IPS-20b (cell line): Measurements from ENCODE around the gene TRIM10.

Experiments
- H3K27ac ChIP-seq: one replicate; pipeline ENCODE4 v1.5.1; 2013; ENCODE audit warnings: low read length
- H3K27me3 ChIP-seq: 2 replicates; pipeline ENCODE4 v1.6.1; 2013; ENCODE audit warnings: mild to moderate bottlenecking, low read length, inconsistent platforms; ENCODE audit not compliant: insufficient read depth
- H3K36me3 ChIP-seq: 2 replicates; pipeline ENCODE4 v1.6.1; 2013; ENCODE audit warnings: low read depth, mild to moderate bottlenecking, inconsistent platforms, low read length, moderate library complexity; ENCODE audit not compliant: insufficient read depth
- H3K4me1 ChIP-seq: 2 replicates; pipeline ENCODE4 v1.6.1; 2013; ENCODE audit warnings: mild to moderate bottlenecking, control low read depth, inconsistent platforms, low read length, moderate library complexity; ENCODE audit not compliant: insufficient read depth
- H3K4me3 ChIP-seq: 2 replicates; pipeline ENCODE4 v1.5.1; 2013; ENCODE audit warnings: mild to moderate bottlenecking, low read length, inconsistent platforms
- H3K9ac ChIP-seq: 2 replicates; pipeline ENCODE4 v1.6.1; 2013; ENCODE audit warnings: low read depth, mild to moderate bottlenecking, inconsistent platforms, low read length, moderate library complexity
- H3K9me3 ChIP-seq: 2 replicates; pipeline ENCODE4 v1.6.1; 2013; ENCODE audit warnings: mild to moderate bottlenecking, low read depth, low read length, inconsistent platforms; ENCODE audit not compliant: insufficient read depth

The TRIM10 gene

DNA sequence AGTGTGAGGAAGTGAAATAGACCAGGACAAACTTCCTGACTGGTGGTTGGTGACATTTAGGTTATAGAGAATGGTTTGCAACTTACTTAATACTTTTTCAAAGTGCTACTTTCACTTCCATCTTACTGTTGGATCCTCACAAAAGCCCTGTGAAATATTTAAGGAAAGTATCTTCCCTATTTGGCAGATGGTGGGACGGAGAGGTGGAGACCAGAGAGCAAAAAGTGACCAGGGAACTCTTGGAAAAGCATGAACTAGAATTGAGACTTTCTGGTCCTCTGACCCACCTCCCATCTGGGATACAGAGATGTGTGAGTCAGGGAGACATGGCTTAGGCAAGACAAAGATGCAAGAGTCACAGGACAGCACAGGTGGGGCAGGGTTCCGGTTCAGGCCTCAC lies 3.0 kb downstream of the TRIM10 start:
- no peak overlapping the region for H3K9ac ChIP-seq
- peaks cover 10% of the 10 kb centered on the region; the same call in 1 of the 2 replicates for H3K27me3 ChIP-seq
- H3K9me3 ChIP-seq: no peaks in the 10 kb centered on the region
- H3K27ac ChIP-seq: no peak overlapping the region
- no peak overlapping the region for H3K4me3 ChIP-seq
- H3K36me3 ChIP-seq: no peaks in the 10 kb centered on the region
- no peaks in the 10 kb centered on the region for H3K4me1 ChIP-seq

DNA sequence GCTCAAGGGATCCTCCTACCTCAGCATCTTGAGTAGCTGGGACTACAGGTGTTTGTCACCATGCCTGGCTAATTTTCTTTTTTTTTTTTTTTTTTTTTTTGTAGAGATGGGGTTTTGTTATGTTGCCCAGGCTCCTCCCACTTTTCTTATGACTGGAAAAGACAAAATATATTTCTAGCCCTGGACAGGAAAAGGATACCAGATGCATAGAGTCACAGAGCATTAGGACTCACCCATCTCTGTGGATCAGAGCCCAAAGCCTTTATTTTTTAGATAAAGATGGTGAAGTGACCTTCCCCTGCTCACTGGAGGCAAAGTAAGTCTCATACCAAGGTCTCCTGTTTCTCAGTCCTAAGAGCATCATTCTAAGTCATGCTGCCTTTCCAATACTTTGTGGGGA lies 3.4 kb downstream of the TRIM10 start:
- H3K27me3 ChIP-seq: peaks cover 10% of the 10 kb centered on the region; the same call in 1 of the 2 replicates
- no peak overlapping the region for H3K4me3 ChIP-seq

GRCh38 chr6:30156774-30157173 lies 4.2 kb downstream of the TRIM10 start:
- peaks cover 10% of the 10 kb centered on the region; the same call in 1 of the 2 replicates for H3K27me3 ChIP-seq
- H3K9me3 ChIP-seq: no peaks in the 10 kb centered on the region
- no peak overlapping the region for H3K27ac ChIP-seq
- no peaks in the 10 kb centered on the region for H3K36me3 ChIP-seq
- no peak overlapping the region for H3K9ac ChIP-seq
- no peaks in the 10 kb centered on the region for H3K4me1 ChIP-seq
- H3K4me3 ChIP-seq: no peak overlapping the region

More for the DNA sequence above, 3.4 kb downstream of the TRIM10 start:
- Histone ChIP-seq H3K4me1 (no peaks in the 10 kb centered on the region), H3K9me3 (no peaks in the 10 kb centered on the region), H3K27ac (no peak overlapping the region), H3K9ac (no peak overlapping the region), H3K36me3 (no peaks in the 10 kb centered on the region)

- Histone ChIP-seq H3K27ac (no peak overlapping the region), H3K27me3 (peaks cover 10% of the 10 kb centered on the region; the same call in 1 of the 2 replicates), H3K4me1 (no peaks in the 10 kb centered on the region), H3K4me3 (no peak overlapping the region), H3K9me3 (no peaks in the 10 kb centered on the region), H3K36me3 (no peaks in the 10 kb centered on the region), H3K9ac (no peak overlapping the region)
Measured at GRCh38 chr6:30156262-30156599, 4.8 kb downstream of the TRIM10 start.

DNA sequence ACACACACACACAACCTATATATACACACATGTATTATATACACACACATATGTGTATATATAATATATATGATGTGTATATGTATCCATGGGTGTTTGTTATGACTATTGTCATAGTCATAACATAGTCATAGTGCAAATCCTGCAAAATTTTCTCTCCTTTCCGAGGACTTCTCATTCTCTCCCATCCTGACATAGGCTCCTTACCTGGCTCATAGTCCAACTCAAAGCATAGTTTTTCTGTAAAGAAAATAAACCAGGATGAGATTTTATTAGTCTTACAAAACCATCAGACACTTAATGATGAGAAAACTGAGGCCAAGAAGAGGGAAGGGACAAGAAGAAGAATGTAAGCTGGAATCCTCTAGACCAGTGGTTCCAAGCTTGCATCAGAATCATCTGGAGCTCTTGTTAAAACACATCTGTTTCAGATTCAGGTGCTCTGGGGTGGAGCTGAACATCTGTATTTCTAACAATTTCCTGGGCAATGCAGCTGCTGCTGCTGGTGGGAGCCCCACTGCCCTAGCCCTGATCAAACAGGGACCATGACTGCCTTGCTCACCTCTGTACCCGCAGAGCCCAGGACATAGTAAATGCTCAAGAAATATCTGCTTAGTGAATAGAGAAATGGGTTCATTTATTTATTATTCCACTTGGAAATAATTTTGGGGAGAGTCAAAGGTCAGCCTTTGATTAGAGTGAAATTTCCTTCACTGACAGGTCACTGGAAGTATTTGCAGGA lies 5.3 kb downstream of the TRIM10 start:
- Histone ChIP-seq H3K4me3 (no peak overlapping the region), H3K27ac (no peak overlapping the region), H3K9ac (no peak overlapping the region)

GRCh38 chr6:30154709-30155519 lies 6.1 kb downstream of the TRIM10 start:
- H3K36me3 ChIP-seq: no peaks in the 10 kb centered on the region
- no peaks in the 10 kb centered on the region for H3K4me1 ChIP-seq
- no peak overlapping the region for H3K9ac ChIP-seq
- H3K27ac ChIP-seq: no peak overlapping the region
- H3K9me3 ChIP-seq: no peaks in the 10 kb centered on the region
- H3K27me3 ChIP-seq: peaks cover 10% of the 10 kb centered on the region; the same call in 1 of the 2 replicates
- no peak overlapping the region for H3K4me3 ChIP-seq

More for the DNA sequence above, 5.3 kb downstream of the TRIM10 start:
- Histone ChIP-seq H3K9me3 (no peaks in the 10 kb centered on the region), H3K36me3 (no peaks in the 10 kb centered on the region), H3K27me3 (peaks cover 10% of the 10 kb centered on the region; the same call in 1 of the 2 replicates), H3K4me1 (no peaks in the 10 kb centered on the region)

- no peaks in the 10 kb centered on the region for H3K4me1 ChIP-seq
- H3K9me3 ChIP-seq: no peaks in the 10 kb centered on the region
- H3K27ac ChIP-seq: no peak overlapping the region
- no peaks in the 10 kb centered on the region for H3K36me3 ChIP-seq
- no peak overlapping the region for H3K9ac ChIP-seq
- H3K27me3 ChIP-seq: peaks cover 6% of the 10 kb centered on the region; the same call in 1 of the 2 replicates
- no peak overlapping the region for H3K4me3 ChIP-seq
Measured at GRCh38 chr6:30154061-30154460, 7.0 kb downstream of the TRIM10 start.

GRCh38 chr6:30152910-30153610 lies 8.0 kb downstream of the TRIM10 start:
- Histone ChIP-seq H3K36me3 (no peaks in the 10 kb centered on the region), H3K9me3 (no peaks in the 10 kb centered on the region), H3K4me1 (no peaks in the 10 kb centered on the region), H3K27ac (no peak overlapping the region), H3K9ac (no peak overlapping the region), H3K27me3 (peaks cover 6% of the 10 kb centered on the region; the same call in 1 of the 2 replicates), H3K4me3 (no peak overlapping the region)

GRCh38 chr6:30152016-30152673 lies 8.9 kb downstream of the TRIM10 start:
- Histone ChIP-seq H3K4me1 (no peaks in the 10 kb centered on the region), H3K36me3 (no peaks in the 10 kb centered on the region), H3K9ac (no peak overlapping the region), H3K9me3 (no peaks in the 10 kb centered on the region), H3K4me3 (no peak overlapping the region), H3K27ac (no peak overlapping the region), H3K27me3 (peaks cover 6% of the 10 kb centered on the region; the same call in 1 of the 2 replicates)

DNA sequence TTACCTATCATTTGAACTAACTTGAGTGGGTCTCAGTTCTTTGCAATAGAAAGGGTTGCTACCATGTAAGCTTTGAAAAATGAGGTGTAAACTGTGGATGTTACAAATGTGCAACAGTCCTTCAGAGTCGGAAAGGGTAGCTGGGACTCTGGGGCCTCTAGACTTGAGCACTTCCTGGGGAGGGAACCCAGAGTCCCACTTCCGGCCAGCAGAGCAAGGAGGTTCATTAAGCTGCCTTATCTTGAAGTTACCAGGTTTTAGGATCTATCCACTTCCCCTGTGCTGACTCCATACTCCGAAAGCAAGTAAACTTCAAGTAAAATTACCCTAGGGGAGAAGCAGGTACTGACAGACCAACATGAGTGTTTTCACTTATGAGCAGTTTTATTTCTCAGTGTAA lies 9.4 kb downstream of the TRIM10 start:
- Histone ChIP-seq H3K9me3 (no peaks in the 10 kb centered on the region), H3K36me3 (no peaks in the 10 kb centered on the region), H3K27me3 (peaks cover 6% of the 10 kb centered on the region; the same call in 1 of the 2 replicates), H3K9ac (no peak overlapping the region), H3K4me1 (no peaks in the 10 kb centered on the region), H3K4me3 (no peak overlapping the region), H3K27ac (no peak overlapping the region)
